ENCODE data around the gene POP4. TPM values are rescaled to one million over a fixed set of nuclear protein-coding genes. Genes with fewer than 3 reads are reported as not detected.

Gene POP4
- total and polyA plus RNA-seq, 12 donors: 65.4 to 134 (median 75.5) TPM

GRCh38 chr19:29640231-29640630, 34.1 kb downstream of the POP4 start:
- Histone ChIP-seq H3K4me1 (replicated peaks in 1 of 2) (no peaks in the 10 kb centered on the region), H3K27me3 (no peaks in the 10 kb centered on the region), H3K36me3 (replicated peaks in 1 of 2) (no peaks in the 10 kb centered on the region), H3K27ac (no peak overlapping the region), H3K9me3 (replicated peaks in 1 of 3) (no peaks in the 10 kb centered on the region), H3K4me3 (no peak overlapping the region)
- DNase-seq: no peak
- TF ChIP-seq POLR2A (IDR thresholded peaks at IDR 0.05): no peak
- no peak for TF ChIP-seq CTCF (IDR thresholded peaks at IDR 0.05)
- WGBS, 4 donors: 79 to 89% (median 84%) methylated on average over 12 of the region's 12 CpGs
- intact Hi-C loops (cut with DNase I): no loop called here

- intact Hi-C loops (cut with DNase I): no loop called here
- H3K36me3 ChIP-seq (replicated peaks in 1 of 2): no peaks in the 10 kb centered on the region
- H3K9me3 ChIP-seq (replicated peaks in 1 of 3): no peaks in the 10 kb centered on the region
- TF ChIP-seq POLR2A (IDR thresholded peaks at IDR 0.05) (no peak), CTCF (IDR thresholded peaks at IDR 0.05) (no peak)
- peaks cover 0 to 6% of the 10 kb centered on the region in 2 donors for H3K4me1 ChIP-seq (replicated peaks in 1 of 2)
- no peak overlapping the region for H3K27ac ChIP-seq
- WGBS, 4 donors: 68 to 77% (median 73%) methylated on average over 2 of the region's 2 CpGs
- H3K27me3 ChIP-seq: no peaks in the 10 kb centered on the region
- H3K4me3 ChIP-seq: no peak overlapping the region
- DNase-seq: no peak
Measured at GRCh38 chr19:29641597-29641996, 35.5 kb downstream of the POP4 start.

- TF ChIP-seq POLR2A (IDR thresholded peaks at IDR 0.05): no peak
- no peak for TF ChIP-seq CTCF (IDR thresholded peaks at IDR 0.05)
- Histone ChIP-seq H3K27me3 (no peaks in the 10 kb centered on the region), H3K4me3 (no peak overlapping the region), H3K4me1 (replicated peaks in 1 of 2) (peaks cover 0 to 6% of the 10 kb centered on the region in 2 donors), H3K36me3 (replicated peaks in 1 of 2) (no peaks in the 10 kb centered on the region), H3K27ac (no peak overlapping the region), H3K9me3 (replicated peaks in 1 of 3) (no peaks in the 10 kb centered on the region)
- WGBS, 4 donors: 72 to 82% (median 78%) methylated on average over 7 of the region's 7 CpGs
- intact Hi-C loops (cut with DNase I): no loop called here
- no peak for DNase-seq
Measured at GRCh38 chr19:29643361-29643935, 37.4 kb downstream of the POP4 start.

- TF ChIP-seq POLR2A (IDR thresholded peaks at IDR 0.05) (no peak), CTCF (IDR thresholded peaks at IDR 0.05) (no peak)
- peaks cover 0 to 6% of the 10 kb centered on the region in 2 donors for H3K4me1 ChIP-seq (replicated peaks in 1 of 2)
- 85 to 93% (median 87%) methylated on average over 6 of the region's 6 CpGs for WGBS, 4 donors
Measured at GRCh38 chr19:29644210-29644609, 38.1 kb downstream of the POP4 start.

More at GRCh38 chr19:29644210-29644609, 38.1 kb downstream of the POP4 start:
- H3K9me3 ChIP-seq (replicated peaks in 1 of 3): no peaks in the 10 kb centered on the region
- H3K27me3 ChIP-seq: no peaks in the 10 kb centered on the region
- no peak overlapping the region for H3K27ac ChIP-seq
- no peak for DNase-seq
- H3K4me3 ChIP-seq: no peak overlapping the region
- H3K36me3 ChIP-seq (replicated peaks in 1 of 2): no peaks in the 10 kb centered on the region
- intact Hi-C loops (cut with DNase I): no loop called here
